GM23338 (cell line): ENCODE measurements around the gene GNA15. TPM values are rescaled to one million over a fixed set of nuclear protein-coding genes. Genes with fewer than 3 reads are reported as not detected.
A peak's percentile ranks its signal among the peaks of the same experiment; 100 is the strongest.

Experiments
- ATAC-seq: fragments of 200-7000 bp; cut with Tn5 transposase; 3 replicates; pipeline ENCODE4 v1.9.1; 2020
- DNase-seq: peaks from one replicate; pipeline ENCODE4 v3.0.0-alpha.2; 2015; ENCODE audit warnings: low spot score
- H2AFZ ChIP-seq: fragments of 200-600 bp; sonication (generic); 2 replicates; pipeline ENCODE4 v1.8.0; 2016; ENCODE audit warnings: antibody characterized with exemption, mild to moderate bottlenecking, moderate library complexity
- H3F3A ChIP-seq: fragments of 200-600 bp; sonication (generic); replicated peaks from 2 replicates; pipeline ENCODE4 v1.8.0; 2017; ENCODE audit warnings: antibody characterized with exemption, mixed run types, low read depth
- H3K27ac ChIP-seq: fragments of 200-600 bp; sonication (generic); 2 replicates; pipeline ENCODE4 v1.6.1; 2016; ENCODE audit warnings: low read depth
- H3K27me3 ChIP-seq: fragments of 200-600 bp; sonication (generic); 2 replicates; pipeline ENCODE4 v1.8.0; 2016; ENCODE audit warnings: mild to moderate bottlenecking, mixed run types, moderate library complexity; ENCODE audit not compliant: insufficient read depth
- H3K36me3 ChIP-seq: fragments of 200-600 bp; sonication (generic); 2 replicates; pipeline ENCODE4 v1.8.0; 2016; ENCODE audit warnings: mild to moderate bottlenecking; ENCODE audit not compliant: insufficient read depth
- H3K4me1 ChIP-seq: fragments of 200-600 bp; sonication (generic); 2 replicates; pipeline ENCODE4 v1.8.0; 2016; ENCODE audit warnings: mild to moderate bottlenecking, moderate library complexity; ENCODE audit not compliant: insufficient read depth
- H3K4me2 ChIP-seq: fragments of 200-600 bp; sonication (generic); 2 replicates; pipeline ENCODE4 v1.7.1; 2017; ENCODE audit warnings: mixed run types
- H3K4me3 ChIP-seq: fragments of 200-600 bp; sonication (generic); 2 replicates; pipeline ENCODE4 v1.6.1; 2016; ENCODE audit warnings: mixed run types
- H3K79me2 ChIP-seq: fragments of 200-600 bp; sonication (generic); replicated peaks from 2 replicates; pipeline ENCODE4 v1.8.0; 2017; ENCODE audit warnings: mild to moderate bottlenecking; ENCODE audit not compliant: insufficient read depth
- H3K9me2 ChIP-seq: fragments of 200-600 bp; sonication (generic); 2 replicates; pipeline ENCODE4 v1.8.0; 2017; ENCODE audit not compliant: insufficient read depth
- H4K20me1 ChIP-seq: fragments of 200-600 bp; sonication (generic); replicated peaks from 2 replicates; pipeline ENCODE4 v1.8.0; 2017; ENCODE audit warnings: mild to moderate bottlenecking; ENCODE audit not compliant: insufficient read depth
- H3K27ac Mint-ChIP-seq: 2 replicates; pipeline ENCODE4 v1.8.0; 2020; ENCODE audit warnings: inconsistent platforms, mild to moderate bottlenecking, moderate library complexity, mixed read lengths
- H3K27me3 Mint-ChIP-seq: 3 replicates; pipeline ENCODE4 v1.8.0; 2022; ENCODE audit warnings: low read depth, mild to moderate bottlenecking, moderate library complexity, mixed read lengths, inconsistent platforms; ENCODE audit not compliant: insufficient read depth, poor library complexity
- H3K36me3 Mint-ChIP-seq: 3 replicates; pipeline ENCODE4 v1.8.0; 2021; ENCODE audit warnings: low read depth, mild to moderate bottlenecking, inconsistent platforms, moderate library complexity, mixed read lengths
- H3K4me1 Mint-ChIP-seq: 3 replicates; pipeline ENCODE4 v1.8.0; 2020; ENCODE audit warnings: mild to moderate bottlenecking, inconsistent platforms, mixed read lengths
- H3K4me3 Mint-ChIP-seq: 3 replicates; pipeline ENCODE4 v1.8.0; 2021; ENCODE audit warnings: moderate library complexity, mild to moderate bottlenecking, inconsistent platforms, mixed read lengths
- H3K9me3 Mint-ChIP-seq: 3 replicates; pipeline ENCODE4 v1.8.0; 2020; ENCODE audit warnings: moderate library complexity, mild to moderate bottlenecking, inconsistent platforms, mixed read lengths
- CTCF ChIP-seq, 2 experiments: fragments of 200-600 bp in 1 of 2; sonication (generic) in 1 of 2; conservative IDR thresholded peaks; 2 replicates each; pipeline versions ENCODE4 v1.5.1 to v1.6.1; 2016 to 2017; ENCODE audit warnings: antibody characterized with exemption in 2 of 2, low read depth in 2 of 2, mild to moderate bottlenecking in 2 of 2, moderate library complexity in 1 of 2
- EZH2phosphoT487 ChIP-seq: fragments of 200-600 bp; sonication (generic); IDR thresholded peaks from one replicate; pipeline ENCODE4 v1.8.1; 2018; ENCODE audit warnings: antibody characterized with exemption; ENCODE audit not compliant: unreplicated experiment
- JUNB ChIP-seq: IDR thresholded peaks from one replicate; pipeline ENCODE4 v1.6.1; 2016; ENCODE audit warnings: antibody characterized with exemption; ENCODE audit not compliant: unreplicated experiment
- POLR2AphosphoS5 ChIP-seq: IDR thresholded peaks from 2 replicates; pipeline ENCODE4 v1.6.1; 2016; ENCODE audit warnings: antibody characterized with exemption, low read depth
- ZNF114 ChIP-seq: fragments of 250-450 bp; sonication (Bioruptor Pico); IDR thresholded peaks from 2 replicates; pipeline ENCODE4 v1.5.0; 2020; ENCODE audit warnings: mild to moderate bottlenecking, moderate library complexity
- polyA plus RNA-seq: library from polyadenylated mRNA; unstranded; fragments of >200 nt; fragmentation: Nextera tagmentation; extraction: Ambion mirVana; gene quantifications from 2 replicates; pipeline ENCODE4 v1.2.1, GENCODE V29; 2016
- total RNA-seq: library from RNA; depleted of rRNA; stranded (reverse); fragments of >200 nt; shearing (Covaris generic); gene quantifications from 2 replicates; pipeline ENCODE4 v1.2.3, GENCODE V29; 2014
- TF ChIP-seq, protein P1 (sequence below): IDR thresholded peaks from one replicate; pipeline ENCODE4 v1.6.1; 2018; ENCODE audit warnings: antibody characterized with exemption; ENCODE audit not compliant: unreplicated experiment

Gene GNA15
- total and polyA plus RNA-seq, 2 experiments from 2014 or later: 0.14 to 0.31 TPM

DNA sequence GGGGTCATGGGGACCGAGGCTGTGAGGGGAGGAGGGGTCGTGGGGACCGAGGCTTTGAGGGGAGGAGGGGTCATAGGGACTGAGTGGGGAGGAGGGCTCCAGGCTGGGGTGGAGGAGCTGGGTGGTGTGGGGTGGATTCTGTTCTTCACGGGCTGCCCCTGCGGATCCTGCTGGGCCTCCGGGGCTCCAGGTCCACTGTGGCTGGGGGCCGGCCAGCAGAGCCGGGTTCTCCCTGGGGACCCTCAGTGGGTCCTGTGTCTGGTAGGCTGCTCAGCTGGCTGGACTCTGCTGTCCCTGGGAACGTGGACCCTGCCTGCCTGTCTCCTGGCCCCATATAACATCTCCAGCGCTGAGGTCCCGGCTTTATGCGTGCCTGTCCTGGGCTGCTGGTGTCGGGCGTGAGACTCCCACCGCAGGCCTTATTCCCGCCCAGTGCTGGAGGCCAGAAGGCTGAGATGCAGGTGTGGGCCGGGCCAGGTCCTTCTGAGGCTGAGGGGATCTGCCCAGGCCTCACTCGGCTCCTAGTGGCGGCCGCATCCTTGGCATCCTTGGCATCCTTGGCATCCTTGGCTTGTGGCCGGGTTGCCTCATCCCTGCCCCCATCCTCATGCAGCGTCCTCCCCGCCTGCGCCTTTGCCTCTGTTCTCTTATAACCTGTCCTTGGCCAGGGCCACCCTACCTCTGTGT is 19.8 kb upstream of the GNA15 start:
- Histone ChIP-seq H3K4me1 (no peaks in the 10 kb centered on the region), H3K36me3 (no peaks in the 10 kb centered on the region), H3F3A (no peaks in the 10 kb centered on the region), H3K27ac (0 out of 2 replicates have a peak overlapping the region, but pooled peaks have one; percentile 26), H3K4me3 (no peak overlapping the region), H3K9me2 (no peaks in the 10 kb centered on the region), H3K27me3 (no peaks in the 10 kb centered on the region), H3K4me2 (no peak overlapping the region), H2AFZ (no peak overlapping the region), H3K79me2 (peaks cover 7% of the 10 kb centered on the region; the same call in 1 of the 2 replicates), H4K20me1 (no peaks in the 10 kb centered on the region)
- Mint-ChIP-seq H3K9me3 (no peaks in the 10 kb centered on the region; the same call in 2 of the 3 replicates), H3K4me3 (no peak overlapping the region), H3K36me3 (peaks cover 6% of the 10 kb centered on the region; the same call in 2 of the 3 replicates), H3K4me1 (peaks cover 11% of the 10 kb centered on the region), H3K27ac (no peak overlapping the region), H3K27me3 (peaks cover 11% of the 10 kb centered on the region)
- DNase-seq (peak; percentile 67), ATAC-seq (peak; percentile 31)
- TF ChIP-seq EZH2phosphoT487: no peak

GRCh38 chr19:3116621-3117020 is 19.2 kb upstream of the GNA15 start:
- H3K4me3 ChIP-seq: no peak overlapping the region
- H2AFZ ChIP-seq: no peak overlapping the region
- Mint-ChIP-seq H3K4me1 (peaks cover 11% of the 10 kb centered on the region), H3K27me3 (peaks cover 11% of the 10 kb centered on the region), H3K9me3 (no peaks in the 10 kb centered on the region), H3K36me3 (peaks cover 3% of the 10 kb centered on the region; the same call in 2 of the 3 replicates), H3K27ac (no peak overlapping the region), H3K4me3 (no peak overlapping the region)
- no peak for TF ChIP-seq JUNB
- no peak for TF ChIP-seq ZNF114 (CRISPR knock-in tag)
- TF ChIP-seq POLR2AphosphoS5: no peak
- no peak for TF ChIP-seq CTCF (conservative IDR thresholded peaks at IDR 0.05; ENCODE audit: low read depth in 2 of 2)
- TF ChIP-seq EZH2phosphoT487: no peak
- TF ChIP-seq, protein P1, sequence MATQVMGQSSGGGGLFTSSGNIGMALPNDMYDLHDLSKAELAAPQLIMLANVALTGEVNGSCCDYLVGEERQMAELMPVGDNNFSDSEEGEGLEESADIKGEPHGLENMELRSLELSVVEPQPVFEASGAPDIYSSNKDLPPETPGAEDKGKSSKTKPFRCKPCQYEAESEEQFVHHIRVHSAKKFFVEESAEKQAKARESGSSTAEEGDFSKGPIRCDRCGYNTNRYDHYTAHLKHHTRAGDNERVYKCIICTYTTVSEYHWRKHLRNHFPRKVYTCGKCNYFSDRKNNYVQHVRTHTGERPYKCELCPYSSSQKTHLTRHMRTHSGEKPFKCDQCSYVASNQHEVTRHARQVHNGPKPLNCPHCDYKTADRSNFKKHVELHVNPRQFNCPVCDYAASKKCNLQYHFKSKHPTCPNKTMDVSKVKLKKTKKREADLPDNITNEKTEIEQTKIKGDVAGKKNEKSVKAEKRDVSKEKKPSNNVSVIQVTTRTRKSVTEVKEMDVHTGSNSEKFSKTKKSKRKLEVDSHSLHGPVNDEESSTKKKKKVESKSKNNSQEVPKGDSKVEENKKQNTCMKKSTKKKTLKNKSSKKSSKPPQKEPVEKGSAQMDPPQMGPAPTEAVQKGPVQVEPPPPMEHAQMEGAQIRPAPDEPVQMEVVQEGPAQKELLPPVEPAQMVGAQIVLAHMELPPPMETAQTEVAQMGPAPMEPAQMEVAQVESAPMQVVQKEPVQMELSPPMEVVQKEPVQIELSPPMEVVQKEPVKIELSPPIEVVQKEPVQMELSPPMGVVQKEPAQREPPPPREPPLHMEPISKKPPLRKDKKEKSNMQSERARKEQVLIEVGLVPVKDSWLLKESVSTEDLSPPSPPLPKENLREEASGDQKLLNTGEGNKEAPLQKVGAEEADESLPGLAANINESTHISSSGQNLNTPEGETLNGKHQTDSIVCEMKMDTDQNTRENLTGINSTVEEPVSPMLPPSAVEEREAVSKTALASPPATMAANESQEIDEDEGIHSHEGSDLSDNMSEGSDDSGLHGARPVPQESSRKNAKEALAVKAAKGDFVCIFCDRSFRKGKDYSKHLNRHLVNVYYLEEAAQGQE: no peak
- no peaks in the 10 kb centered on the region for H3K36me3 ChIP-seq
- ATAC-seq: no peak
- no peaks in the 10 kb centered on the region for H3K9me2 ChIP-seq
- H3K4me2 ChIP-seq: no peak overlapping the region
- 0 out of 2 replicates have a peak overlapping the region, but pooled peaks have one; percentile 26 for H3K27ac ChIP-seq
- no peaks in the 10 kb centered on the region for H4K20me1 ChIP-seq
- no peaks in the 10 kb centered on the region for H3K27me3 ChIP-seq
- peaks cover 4% of the 10 kb centered on the region; the same call in 1 of the 2 replicates for H3K79me2 ChIP-seq
- DNase-seq: no peak
- H3F3A ChIP-seq: no peaks in the 10 kb centered on the region
- no peaks in the 10 kb centered on the region for H3K4me1 ChIP-seq
